ENCODE data around the gene PRKCH. TPM values are rescaled to one million over a fixed set of nuclear protein-coding genes. Genes with fewer than 3 reads are reported as not detected.
A peak's percentile ranks its signal among the peaks of the same experiment; 100 is the strongest.

Gene PRKCH
- total RNA-seq, 1 donor from 2014 or later = 9.0 TPM

GRCh38 chr14:61486930-61487495 lies 165.6 kb downstream of the PRKCH start:
- H3K36me3 Mint-ChIP-seq = peaks cover 3% of the 10 kb centered on the region
- peaks cover 42% of the 10 kb centered on the region for H3K4me1 Mint-ChIP-seq
- H3K27me3 Mint-ChIP-seq (ENCODE audit: low read depth) = no peaks in the 10 kb centered on the region
- H3K27ac Mint-ChIP-seq = peak overlapping the region; percentile 80
- no peaks in the 10 kb centered on the region for H3K9me3 Mint-ChIP-seq
- TF ChIP-seq CTCF (IDR thresholded peaks at IDR 0.05; ENCODE audit: unreplicated experiment) = no peak
- H3K4me3 Mint-ChIP-seq = no peak overlapping the region
- DNase-seq (ENCODE audit: low spot score in 2 of 2, unreplicated experiment in 2 of 2) = no peak

DNA sequence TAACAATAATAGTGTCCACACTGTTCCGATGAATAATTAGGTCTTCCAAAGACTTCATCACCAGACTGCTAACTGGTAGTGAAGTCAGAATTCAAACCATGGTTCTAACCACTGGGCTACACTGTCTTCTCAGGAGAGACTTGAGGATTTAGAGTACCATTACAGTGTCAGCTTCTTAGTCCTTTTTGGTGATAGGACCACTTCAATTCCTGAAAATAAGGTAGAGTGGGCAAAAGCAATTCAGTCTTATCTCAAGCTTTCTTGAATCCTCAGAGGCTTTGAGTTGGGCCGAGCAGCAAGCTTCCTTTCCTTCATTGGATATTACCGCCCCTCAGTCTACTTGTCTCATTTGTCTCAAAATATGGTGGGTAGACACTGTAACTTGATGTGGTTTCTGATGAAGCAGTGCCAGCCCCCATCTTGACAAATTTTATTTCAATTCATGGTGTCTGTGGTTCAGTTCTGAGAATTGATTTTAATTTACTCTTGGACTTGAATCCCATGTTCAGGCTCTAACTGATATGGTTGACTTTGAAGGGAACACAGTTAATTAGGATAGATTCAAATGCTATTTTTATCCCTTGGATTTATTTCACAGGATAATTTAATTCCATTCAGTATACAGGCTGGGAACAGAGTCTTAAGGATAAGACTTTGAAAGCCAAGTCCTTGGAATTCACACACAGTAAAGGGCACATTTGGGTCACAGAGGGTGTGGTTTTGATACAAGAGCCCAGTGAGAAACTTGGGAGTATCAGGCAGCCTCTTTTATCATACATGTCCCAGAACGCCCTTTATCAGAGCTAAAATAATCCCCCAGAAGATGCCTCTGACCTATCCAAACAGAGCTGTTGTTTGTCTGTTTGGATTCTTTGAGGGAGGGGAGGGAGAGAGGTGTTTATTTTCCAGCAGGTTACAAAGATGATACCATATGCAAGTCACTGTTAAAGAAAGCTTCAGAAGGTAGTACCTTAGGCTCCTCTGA lies 167.3 kb downstream of the PRKCH start:
- peak overlapping the region; percentile 68 for H3K27ac Mint-ChIP-seq

DNA sequence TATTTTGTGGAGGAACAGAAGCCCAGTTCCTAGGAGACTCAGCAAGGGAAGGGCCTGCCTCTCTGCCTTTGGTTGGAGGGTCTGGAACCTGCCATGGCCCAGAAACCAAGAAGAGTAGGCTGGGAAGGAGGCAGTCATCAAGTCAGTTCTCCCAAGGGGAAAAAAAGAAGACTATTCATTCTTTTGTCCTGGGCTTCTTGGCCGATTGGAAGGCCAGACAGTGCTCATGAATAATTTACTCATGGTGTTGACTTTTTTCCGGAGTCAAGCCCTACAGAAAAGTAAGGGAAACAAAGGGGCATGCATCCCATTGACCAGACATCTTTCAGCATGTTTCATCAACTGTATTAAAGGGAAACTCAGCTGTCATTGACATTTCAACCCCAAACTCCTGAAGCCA lies 168.1 kb downstream of the PRKCH start:
- Mint-ChIP-seq H3K27ac (peak overlapping the region; percentile 68), H3K36me3 (peaks cover 3% of the 10 kb centered on the region), H3K9me3 (no peaks in the 10 kb centered on the region), H3K4me3 (no peak overlapping the region), H3K4me1 (peaks cover 27% of the 10 kb centered on the region), H3K27me3 (ENCODE audit: low read depth) (no peaks in the 10 kb centered on the region)
- DNase-seq (ENCODE audit: low spot score in 2 of 2, unreplicated experiment in 2 of 2) = no peak
- no peak for TF ChIP-seq CTCF (IDR thresholded peaks at IDR 0.05; ENCODE audit: unreplicated experiment)

More for the DNA sequence above, 167.3 kb downstream of the PRKCH start:
- DNase-seq (ENCODE audit: low spot score in 2 of 2, unreplicated experiment in 2 of 2) = no peak
- peaks cover 3% of the 10 kb centered on the region for H3K36me3 Mint-ChIP-seq
- peaks cover 27% of the 10 kb centered on the region for H3K4me1 Mint-ChIP-seq
- H3K4me3 Mint-ChIP-seq = no peak overlapping the region
- H3K9me3 Mint-ChIP-seq = no peaks in the 10 kb centered on the region
- H3K27me3 Mint-ChIP-seq (ENCODE audit: low read depth) = no peaks in the 10 kb centered on the region
- TF ChIP-seq CTCF (IDR thresholded peaks at IDR 0.05; ENCODE audit: unreplicated experiment) = no peak

GRCh38 chr14:61489932-61490331 lies 168.6 kb downstream of the PRKCH start:
- Mint-ChIP-seq H3K27me3 (ENCODE audit: low read depth) (no peaks in the 10 kb centered on the region), H3K4me1 (peaks cover 26% of the 10 kb centered on the region), H3K27ac (no peak overlapping the region), H3K36me3 (peaks cover 3% of the 10 kb centered on the region), H3K4me3 (no peak overlapping the region), H3K9me3 (no peaks in the 10 kb centered on the region)
- no peak for DNase-seq (ENCODE audit: low spot score in 2 of 2, unreplicated experiment in 2 of 2)
- TF ChIP-seq CTCF (IDR thresholded peaks at IDR 0.05; ENCODE audit: unreplicated experiment) = no peak

- no peaks in the 10 kb centered on the region for H3K27me3 Mint-ChIP-seq (ENCODE audit: low read depth)
- no peak for TF ChIP-seq CTCF (IDR thresholded peaks at IDR 0.05; ENCODE audit: unreplicated experiment)
- no peak overlapping the region for H3K27ac Mint-ChIP-seq
- H3K4me1 Mint-ChIP-seq = peaks cover 19% of the 10 kb centered on the region
- H3K9me3 Mint-ChIP-seq = no peaks in the 10 kb centered on the region
- H3K4me3 Mint-ChIP-seq = no peak overlapping the region
- peaks cover 3% of the 10 kb centered on the region for H3K36me3 Mint-ChIP-seq
- no peak for DNase-seq (ENCODE audit: low spot score in 2 of 2, unreplicated experiment in 2 of 2)
Measured at GRCh38 chr14:61491224-61491623, 169.8 kb downstream of the PRKCH start.
